K562 (cell line): ENCODE data around the gene RAB24. TPM values are rescaled to one million over a fixed set of nuclear protein-coding genes. Genes with fewer than 3 reads are reported as not detected.

ENCODE experiments used
- ARID3A ChIP-seq: IDR thresholded peaks from 2 replicates; pipeline ENCODE4 v1.6.1; 2012; ENCODE audit warnings: low read depth, low read length, improper control_type of control experiment, borderline replicate concordance
- CREB5 ChIP-seq: fragments of 250-450 bp; sonication (Bioruptor Pico); IDR thresholded peaks from 2 replicates; pipeline ENCODE4 v1.5.0; 2020; ENCODE audit warnings: mild to moderate bottlenecking
- CSDE1 ChIP-seq, 2 experiments: fragments of 450-650 bp; IDR thresholded peaks; 2 replicates each; pipeline ENCODE4 v1.6.1; 2016; ENCODE audit warnings: mild to moderate bottlenecking in 1 of 2
- FIP1L1 ChIP-seq: fragments of 200-400 bp; formaldehyde crosslinking; IDR thresholded peaks from 2 replicates; pipeline ENCODE4 v1.6.1; 2018; ENCODE audit warnings: mild to moderate bottlenecking, low read depth, low read length; ENCODE audit not compliant: poor library complexity, severe bottlenecking
- HDAC1 ChIP-seq, 2 experiments: fragments of 450-650 bp; IDR thresholded peaks; 2 replicates each; pipeline ENCODE4 v1.6.1; 2016 to 2017; ENCODE audit warnings: inconsistent platforms in 1 of 2, mild to moderate bottlenecking in 1 of 2, moderate library complexity in 1 of 2
- MTA2 ChIP-seq: fragments of 450-650 bp; IDR thresholded peaks from 2 replicates; pipeline ENCODE4 v1.6.1; 2016; ENCODE audit warnings: low read depth
- NR4A1 ChIP-seq, 2 experiments: fragments of 250-450 bp in 1 of 2; fragments of 450-650 bp in 1 of 2; sonication (Bioruptor Pico) in 1 of 2; IDR thresholded peaks; 2 replicates each; pipeline versions ENCODE4 v1.4.0 to v1.6.1; 2016 to 2020; ENCODE audit warnings: mild to moderate bottlenecking in 2 of 2, missing compliant biosample characterization in 1 of 2, missing genetic modification characterization in 1 of 2, moderate library complexity in 1 of 2
- RAD21 ChIP-seq, 2 experiments: fragments of 250-450 bp in 1 of 2; fragments of 450-650 bp in 1 of 2; sonication (Bioruptor Pico) in 1 of 2; formaldehyde crosslinking in 1 of 2; IDR thresholded peaks in 1 of 2; conservative IDR thresholded peaks in 1 of 2; 2 replicates each; pipeline versions ENCODE4 v1.4.0 to v1.8.0; 2020 to 2022; ENCODE audit warnings: mild to moderate bottlenecking in 2 of 2, moderate library complexity in 1 of 2
- SIRT6 ChIP-seq: IDR thresholded peaks from one replicate; pipeline ENCODE4 v1.6.1; 2012; ENCODE audit warnings: low read depth, mild to moderate bottlenecking, control low read depth, inconsistent platforms, low read length, moderate library complexity
- TAL1 ChIP-seq: fragments of 450-650 bp; IDR thresholded peaks from 2 replicates; pipeline ENCODE4 v1.6.1; 2016; ENCODE audit warnings: mild to moderate bottlenecking
- TBP ChIP-seq: optimal IDR thresholded peaks from 2 replicates; pipeline ENCODE3; 2011; ENCODE audit warnings: low read depth, low read length, improper control_type of control experiment
- THAP7 ChIP-seq: fragments of 250-450 bp; sonication (Bioruptor Pico); IDR thresholded peaks from 2 replicates; pipeline ENCODE4 v1.5.0; 2021
- ZNF124 ChIP-seq: sonication (generic); formaldehyde crosslinking; IDR thresholded peaks from 2 replicates; pipeline ENCODE4 v1.8.1; 2022; ENCODE audit warnings: missing genetic modification reagents
- ZNF212 ChIP-seq: fragments of 450-650 bp; formaldehyde crosslinking; IDR thresholded peaks from 2 replicates; pipeline ENCODE4 v1.4.0; 2020; ENCODE audit warnings: mild to moderate bottlenecking
- ZNF24 ChIP-seq: fragments of 450-650 bp; IDR thresholded peaks from 2 replicates; pipeline ENCODE4 v1.6.1; 2016
- polyA plus RNA-seq, 8 experiments: library from polyadenylated mRNA; depleted of rRNA in 4 of 8; stranded (reverse) in 5 of 8; unstranded in 3 of 8; fragments of >200 nt; fragmentation: Nextera tagmentation in 2 of 8; fragmentation: Illumina TruSeq in 1 of 8; extraction: Ambion mirVana in 2 of 8; extraction: Trizol in 1 of 8; gene quantifications; 2 replicates each; pipeline versions ENCODE4 v1.2.1 to v1.2.3, GENCODE V29; 2011 to 2014; ENCODE audit warnings: inconsistent platforms in 1 of 8, missing spikeins in 1 of 8
- total RNA-seq, 7 experiments: library from RNA; depleted of rRNA in 6 of 7; stranded (reverse); fragments of >200 nt in 6 of 7; fragmentation: Illumina TruSeq in 2 of 7; extraction: Trizol in 2 of 7; gene quantifications; 2 replicates each; pipeline versions ENCODE4 v1.2.1 to v1.2.3, GENCODE V29; 2011 to 2021; ENCODE audit warnings: low replicate concordance in 1 of 7

RAB24 gene
- total and polyA plus RNA-seq, 9 of the 15 experiments (the other 6 are each of a cell fraction or from before 2014, with no cell fraction given): 13.9 to 107 (median 34.8) TPM

- TF ChIP-seq SIRT6 (no peak), ZNF124 (CRISPR knock-in tag) (no peak), NR4A1 (CRISPR knock-in tag; IDR thresholded peaks at IDR 0.05) (no peak), NR4A1 (tag; IDR thresholded peaks at IDR 0.05) (peak; percentile 33; the same call in 1 of the 2 replicates), HDAC1 (IDR thresholded peaks at IDR 0.05) (peak; percentile 67 to 93), CSDE1 (IDR thresholded peaks at IDR 0.05) (no peak), CREB5 (no peak), ZNF24 (0 out of 2 replicates have a peak, but pooled peaks have one; percentile 40), TAL1 (no peak; the same call in 1 of the 2 replicates), FIP1L1 (peak; percentile 26), MTA2 (0 out of 2 replicates have a peak, but pooled peaks have one; percentile 7), RAD21 (CRISPR knock-in tag; conservative IDR thresholded peaks at IDR 0.05 in 1 of 2, IDR thresholded peaks at IDR 0.05 in 1 of 2) (no peak), ZNF212 (no peak), ARID3A (no peak), THAP7 (CRISPR knock-in tag) (no peak), TBP (peak; percentile 81)
Observed at GRCh38 chr5:177351392-177352329, 48.1 kb upstream of the RAB24 start, which contains the start of gene LMAN2 (continued).
